HepG2 (cell line): ENCODE data around the gene CSKMT. TPM values are rescaled to one million over a fixed set of nuclear protein-coding genes. Genes with fewer than 3 reads are reported as not detected.

Experiments
- ATAC-seq: fragments of 200-7000 bp; cut with Tn5 transposase; 3 replicates; pipeline ENCODE4 v1.9.1; 2020; ENCODE audit warnings: mild to moderate bottlenecking, moderate library complexity
- Bru-seq: library from RNA; stranded (reverse); fragments of 400-500 nt; gene quantifications from one replicate; lab custom pipeline; 2021; lab: Mats Ljungman, UMichigan
- BruChase-seq, 2 experiments: library from RNA; stranded (reverse); fragments of 400-500 nt; gene quantifications; one replicate each; lab custom pipeline; 2021; lab: Mats Ljungman, UMichigan
- BruUV-seq: library from RNA; stranded (reverse); fragments of 400-500 nt; replicated peaks from 2 replicates; lab custom pipeline; 2021; lab: Mats Ljungman, UMichigan
- CTCF ChIA-PET: fragments of 300-600 bp; formaldehyde crosslinking; extraction: SDS; loops from one replicate; lab custom pipeline; 2021; ENCODE audit warnings: low total read pairs, inconsistent platforms, low intra/inter-chr PET ratio; lab: Yijun Ruan, JAX
- POLR2A ChIA-PET: fragments of 350-600 bp; sonication (Branson Sonifier 250); formaldehyde crosslinking; loops from one replicate; lab custom pipeline; 2020; ENCODE audit warnings: antibody characterized with exemption, inconsistent platforms; lab: Yijun Ruan, JAX
- DNase-seq: peaks from one replicate; pipeline ENCODE4 v3.0.0-alpha.2; 2015; ENCODE audit warnings: low spot score
- FAIRE-seq: peaks from 3 replicates; lab custom pipeline; 2011; peaks lifted over from hg19 to GRCh38; lab: Jason Lieb, UNC
- H2AFZ ChIP-seq: one replicate; pipeline ENCODE4 v1.6.1; 2011; ENCODE audit warnings: low read length, inconsistent platforms
- H3K27ac ChIP-seq: fragments of 300-600 bp; 3 replicates; pipeline ENCODE4 v1.8.0; 2011; ENCODE audit warnings: mixed run types, mild to moderate bottlenecking, mixed read lengths, low read length, inconsistent platforms; ENCODE audit not compliant: insufficient read depth; ENCODE audit errors: extremely low read length
- H3K27me3 ChIP-seq, 2 experiments: fragments of 200-600 bp in 1 of 2; 2 replicates in 1 of 2; 3 replicates in 1 of 2; pipeline versions ENCODE4 v1.6.0 to v1.8.0; 2011; ENCODE audit warnings: low read length in 2 of 2, mild to moderate bottlenecking in 2 of 2, moderate library complexity in 2 of 2, inconsistent platforms in 1 of 2; ENCODE audit not compliant: insufficient read depth in 2 of 2, control insufficient read depth in 1 of 2
- H3K36me3 ChIP-seq, 2 experiments: fragments of 200-600 bp in 1 of 2; replicated peaks in 1 of 2; 2 replicates in 1 of 2; 3 replicates in 1 of 2; pipeline versions ENCODE4 v1.5.1 to v1.8.0; 2011; ENCODE audit warnings: low read length in 2 of 2, inconsistent platforms in 1 of 2; ENCODE audit not compliant: insufficient read depth in 2 of 2, control insufficient read depth in 1 of 2
- H3K4me1 ChIP-seq: 2 replicates; pipeline ENCODE4 v1.5.1; 2012; ENCODE audit warnings: low read length, inconsistent platforms; ENCODE audit not compliant: insufficient read depth
- H3K4me2 ChIP-seq: 2 replicates; pipeline ENCODE4 v1.6.0; 2011; ENCODE audit warnings: low read depth, low read length, inconsistent platforms
- H3K4me3 ChIP-seq, 3 experiments: fragments of 200-600 bp in 1 of 3; sonication (generic), shearing (Covaris generic) in 1 of 3; replicated peaks in 1 of 3; 2 replicates each; pipeline ENCODE4 v1.5.1; 2011 to 2016; ENCODE audit warnings: low read length in 3 of 3, inconsistent platforms in 2 of 3, low read depth in 2 of 3, mild to moderate bottlenecking in 2 of 3, control low read depth in 1 of 3, mixed read lengths in 1 of 3; ENCODE audit not compliant: insufficient read depth in 1 of 3
- H3K79me2 ChIP-seq: one replicate; pipeline ENCODE4 v1.6.1; 2011; ENCODE audit warnings: low read length, inconsistent platforms; ENCODE audit not compliant: insufficient read depth
- H3K9ac ChIP-seq: 2 replicates; pipeline ENCODE4 v1.6.0; 2011; ENCODE audit warnings: mild to moderate bottlenecking, low read depth, low read length, inconsistent platforms; ENCODE audit not compliant: insufficient read depth
- H3K9me3 ChIP-seq: 2 replicates; pipeline ENCODE4 v1.5.1; 2012; ENCODE audit warnings: mild to moderate bottlenecking, low read length
- H4K20me1 ChIP-seq: 2 replicates; pipeline ENCODE4 v1.6.0; 2011; ENCODE audit warnings: inconsistent platforms, mild to moderate bottlenecking, low read length, moderate library complexity; ENCODE audit not compliant: insufficient read depth
- SOX6 ChIP-seq, 2 experiments: fragments of 450-650 bp in 1 of 2; sonication (generic) in 1 of 2; formaldehyde crosslinking in 1 of 2; IDR thresholded peaks; 2 replicates each; pipeline versions ENCODE4 v1.4.0 to v1.6.1; 2017 to 2020; ENCODE audit warnings: antibody characterized with exemption in 1 of 2, mild to moderate bottlenecking in 1 of 2, missing genetic modification reagents in 1 of 2
- STAG1 ChIP-seq: sonication (generic); formaldehyde crosslinking; IDR thresholded peaks from 2 replicates; pipeline ENCODE4 v1.4.0; 2020; ENCODE audit warnings: missing genetic modification reagents
- TCF7L2 ChIP-seq: IDR thresholded peaks from 2 replicates; pipeline ENCODE4 v1.6.1; 2011; ENCODE audit warnings: mild to moderate bottlenecking, low read depth, low read length, moderate library complexity
- THAP11 ChIP-seq: IDR thresholded peaks from 2 replicates; pipeline ENCODE4 v1.6.1; 2016; ENCODE audit warnings: missing biosample characterization, missing genetic modification reagents
- TRIM24 ChIP-seq: sonication (generic); formaldehyde crosslinking; IDR thresholded peaks from 2 replicates; pipeline ENCODE4 v1.8.0; 2022; ENCODE audit warnings: mild to moderate bottlenecking, missing genetic modification reagents
- XBP1 ChIP-seq: sonication (generic); formaldehyde crosslinking; IDR thresholded peaks from 2 replicates; pipeline ENCODE4 v1.5.0; 2020; ENCODE audit warnings: missing genetic modification reagents
- ZIK1 ChIP-seq: sonication (generic); formaldehyde crosslinking; IDR thresholded peaks from 2 replicates; pipeline ENCODE4 v1.5.0; 2020; ENCODE audit warnings: mild to moderate bottlenecking, low read depth, missing genetic modification reagents, borderline replicate concordance
- ZNF207 ChIP-seq: fragments of 450-650 bp; IDR thresholded peaks from 2 replicates; pipeline ENCODE4 v1.6.1; 2016; ENCODE audit warnings: antibody characterized with exemption, borderline replicate concordance
- WGBS: methylation state at CpG from one replicate; pipeline ENCODE4 v1.1.6; 2017; ENCODE audit warnings: low lambda C conversion rate; 5-methylcytosine and 5-hydroxymethylcytosine counted together
- in situ Hi-C: cut with HindIII; loops from 2 replicates; pipeline ENCODE4 v1.10.0; 2017; ENCODE audit warnings: low pct_unique_long_range_greater_than_20kb; ENCODE audit not compliant: extremely low pct_ligation_motif_present
- intact Hi-C: fragments of 100-400 bp; cut with micrococcal nuclease; formaldehyde crosslinking; loops from one replicate; pipeline ENCODE4 v1.10.0; 2022; ENCODE audit not compliant: unreplicated experiment
- long read RNA-seq, 2 experiments: library from RNA in 1 of 2; library from polyadenylated mRNA in 1 of 2; stranded (forward) in 1 of 2; unstranded in 1 of 2; transcript quantifications; one replicate each; pipeline ENCODE4 v2.0.0, GENCODE V29; 2019 to 2022
- polyA minus RNA-seq, 3 experiments: library from RNA; depleted of rRNA, polyadenylated mRNA; stranded (reverse); fragments of >200 nt; gene quantifications; 2 replicates each; pipeline ENCODE4 v1.2.3, GENCODE V29; 2011; ENCODE audit warnings: low replicate concordance in 1 of 3
- polyA plus RNA-seq, 8 experiments: library from polyadenylated mRNA; depleted of rRNA in 3 of 8; stranded (reverse) in 7 of 8; unstranded in 1 of 8; fragments of >200 nt; fragmentation: Illumina TruSeq in 4 of 8; extraction: Trizol in 4 of 8; gene quantifications; 2 replicates each; pipeline versions ENCODE4 v1.2.1 to v1.2.3, GENCODE V29; 2011 to 2016; ENCODE audit warnings: low read depth in 4 of 8, missing spikeins in 1 of 8, mixed read lengths in 1 of 8; ENCODE audit not compliant: insufficient read depth in 1 of 8
- total RNA-seq, 5 experiments: library from RNA; depleted of rRNA; stranded (reverse); fragments of >200 nt; fragmentation: Illumina TruSeq; extraction: Trizol; gene quantifications; 2 replicates each; pipeline ENCODE4 v1.2.3, GENCODE V29; 2016; ENCODE audit warnings: low read depth in 1 of 5
- TF ChIP-seq, protein P1 (sequence below): sonication (generic); formaldehyde crosslinking; IDR thresholded peaks from 2 replicates; pipeline ENCODE4 v1.5.0; 2020; ENCODE audit warnings: mild to moderate bottlenecking, missing genetic modification reagents, borderline replicate concordance
- TF ChIP-seq, protein P2 (sequence below): sonication (generic); formaldehyde crosslinking; IDR thresholded peaks from 2 replicates; pipeline ENCODE4 v1.4.0; 2020; ENCODE audit warnings: missing genetic modification reagents, mild to moderate bottlenecking, borderline replicate concordance

CSKMT gene, protein sequence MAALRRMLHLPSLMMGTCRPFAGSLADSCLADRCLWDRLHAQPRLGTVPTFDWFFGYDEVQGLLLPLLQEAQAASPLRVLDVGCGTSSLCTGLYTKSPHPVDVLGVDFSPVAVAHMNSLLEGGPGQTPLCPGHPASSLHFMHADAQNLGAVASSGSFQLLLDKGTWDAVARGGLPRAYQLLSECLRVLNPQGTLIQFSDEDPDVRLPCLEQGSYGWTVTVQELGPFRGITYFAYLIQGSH
- total RNA-seq (2016; rRNA removed; fragmentation: Illumina TruSeq; extraction: Trizol) (9.9 and 31.8 TPM in 2 replicates), polyA plus RNA-seq (2011; rRNA removed) (7.6 and 9.8 TPM in 2 replicates), polyA minus RNA-seq (2011; rRNA and poly(A)+ RNA removed; ENCODE audit: low replicate concordance) (38.2 and 71.6 TPM in 2 replicates), Bru-seq, nascent RNA (percentile 86 among the genes with signal in this experiment), BruChase-seq, experiment 1, labeled RNA remaining after a 6-hour chase (percentile 70 among the genes with signal in this experiment), BruChase-seq, experiment 2, labeled RNA remaining after a 2-hour chase (percentile 58 among the genes with signal in this experiment)
- 286 and 306 TPM in 2 replicates for total RNA-seq (2016; cell fraction: cytosol; rRNA removed; fragmentation: Illumina TruSeq; extraction: Trizol; ENCODE audit: low read depth)
- 11.3 and 30.0 TPM in 2 replicates for total RNA-seq (2016; cell fraction: insoluble cytoplasmic fraction; rRNA removed; fragmentation: Illumina TruSeq; extraction: Trizol)
- 58.2 and 65.0 TPM in 2 replicates for total RNA-seq (2016; cell fraction: membrane; rRNA removed; fragmentation: Illumina TruSeq; extraction: Trizol)
- total RNA-seq (2016; cell fraction: nucleus; rRNA removed; fragmentation: Illumina TruSeq; extraction: Trizol): 63.6 and 74.4 TPM in 2 replicates
- polyA plus RNA-seq (2011; cell fraction: cytosol; rRNA removed): 8.3 and 12.4 TPM in 2 replicates
- 22.1 and 23.0 TPM in 2 replicates for polyA plus RNA-seq (2011; cell fraction: nucleus; rRNA removed)
- polyA plus RNA-seq (2012): 7.5 and 10.7 TPM in 2 replicates
- polyA plus RNA-seq (2016; cell fraction: cytosol; fragmentation: Illumina TruSeq; extraction: Trizol; ENCODE audit: low read depth): 15.4 and 18.0 TPM in 2 replicates
- polyA plus RNA-seq (2016; cell fraction: insoluble cytoplasmic fraction; fragmentation: Illumina TruSeq; extraction: Trizol; ENCODE audit: low read depth): 4.0 and 4.7 TPM in 2 replicates
- polyA plus RNA-seq (2016; cell fraction: membrane; fragmentation: Illumina TruSeq; extraction: Trizol; ENCODE audit: low read depth): 8.7 and 12.0 TPM in 2 replicates
- 23.0 and 27.3 TPM in 2 replicates for polyA plus RNA-seq (2016; cell fraction: nucleus; fragmentation: Illumina TruSeq; extraction: Trizol; ENCODE audit: insufficient read depth, low read depth)
- polyA minus RNA-seq (2011; cell fraction: cytosol; rRNA and poly(A)+ RNA removed): 65.8 and 78.1 TPM in 2 replicates
- 52.0 and 83.9 TPM in 2 replicates for polyA minus RNA-seq (2011; cell fraction: nucleus; rRNA and poly(A)+ RNA removed)
- long read RNA-seq, experiment 1, transcript CSKMT-203 (3 exons, 2,037 nt): major isoform, 6 of 18 reads
- long read RNA-seq, experiment 1, partial matches to known transcripts: 6 of 18 reads
- long read RNA-seq, experiment 1, other reads (novel, unspliced or antisense): 2 of 18 reads
- long read RNA-seq, experiment 2, partial matches to known transcripts: 13 of 20 reads
- long read RNA-seq, experiment 2, other reads (novel, unspliced or antisense): 3 of 20 reads

DNA sequence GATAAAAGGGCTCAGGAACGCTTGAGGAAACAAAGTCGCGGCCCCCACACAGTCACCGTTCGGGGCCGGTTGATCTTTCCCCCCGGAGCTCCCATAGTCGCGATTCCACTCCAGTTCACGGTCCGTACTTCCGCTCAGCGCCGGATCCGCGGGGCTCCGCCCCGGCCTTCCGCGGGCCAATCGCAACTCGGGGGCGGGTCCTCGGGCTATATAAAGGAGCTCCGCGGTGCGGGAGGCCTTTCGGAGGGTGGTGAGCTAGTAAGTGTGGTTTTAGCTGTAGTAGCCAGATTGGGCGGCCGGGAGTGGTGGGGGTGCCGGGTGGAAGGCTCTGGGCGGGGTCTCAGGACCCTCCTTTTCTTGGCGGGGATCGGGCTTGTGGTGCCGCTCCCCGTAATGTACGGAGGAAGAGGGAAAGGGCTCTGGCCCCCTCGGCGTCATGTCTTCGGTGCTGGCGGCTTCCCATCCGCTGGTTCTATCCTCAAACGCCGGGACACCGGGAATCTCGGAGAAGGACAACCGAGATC lies at the start of gene CSKMT, which contains the start of gene C11orf98:
CSKMT (plus strand) TSS at position 238 of the 524 bp plus-strand sequence. CDS start 568 bp downstream, outside the sequence.
C11orf98 (minus strand) TSS at position 136 of the 524 bp plus-strand sequence; CDS start at position 95, 41 bp downstream.
- ATAC-seq (peak; percentile 86), FAIRE-seq (no peak), DNase-seq (peak; percentile 85)
- ChIA-PET CTCF (no interaction called here), POLR2A (interaction anchor here (0.7 to 4.5 kb wide), 42 partner anchors 10 to 272 kb away, joined by 3 to 186 read pairs (median 8); partner anchors contain the start of genes AHNAK, B3GAT3, BSCL2 and EEF1G)
- peak within 1 kb of the TSS; percentile 91 for H3K9ac ChIP-seq
- no peaks in the 10 kb centered on the region; a peak in 1 of 5 replicates for H3K27me3 ChIP-seq
- no peaks in the 10 kb centered on the region; the same call in none of the 2 replicates for H4K20me1 ChIP-seq
- in situ Hi-C loops: no loop called here
- H3K4me1 ChIP-seq: peaks cover 47% of the 10 kb centered on the region
- H3K4me3 ChIP-seq: peak within 1 kb of the TSS; percentile 69 to 97 (median 91)
- peaks cover 0 to 15% of the 10 kb centered on the region in 2 experiments; a peak in 2 of 5 replicates for H3K36me3 ChIP-seq
- H3K4me2 ChIP-seq: peak within 1 kb of the TSS; percentile 85
- intact Hi-C loops: no loop called here
- no peaks in the 10 kb centered on the region for H3K9me3 ChIP-seq
- TSS peak; percentile 91 for BruUV-seq
- WGBS: 2% methylated on average over 36 of the region's 47 CpGs
- H3K27ac ChIP-seq: peak within 1 kb of the TSS; percentile 84
- peaks cover 35% of the 10 kb centered on the region for H3K79me2 ChIP-seq
- no peak within 1 kb of the TSS for H2AFZ ChIP-seq
- TF ChIP-seq STAG1 (CRISPR knock-in tag): no peak
- no peak for TF ChIP-seq SOX6 (IDR thresholded peaks at IDR 0.05)
- TF ChIP-seq SOX6 (CRISPR knock-in tag; IDR thresholded peaks at IDR 0.05): peak; percentile 55
- TF ChIP-seq TCF7L2: no peak
- no peak for TF ChIP-seq TRIM24 (CRISPR knock-in tag)
- TF ChIP-seq XBP1 (CRISPR knock-in tag): no peak
- TF ChIP-seq ZNF207: no peak
- TF ChIP-seq THAP11 (CRISPR knock-in tag): peak; percentile 74
- no peak for TF ChIP-seq ZIK1 (CRISPR knock-in tag)
- TF ChIP-seq, protein P1, sequence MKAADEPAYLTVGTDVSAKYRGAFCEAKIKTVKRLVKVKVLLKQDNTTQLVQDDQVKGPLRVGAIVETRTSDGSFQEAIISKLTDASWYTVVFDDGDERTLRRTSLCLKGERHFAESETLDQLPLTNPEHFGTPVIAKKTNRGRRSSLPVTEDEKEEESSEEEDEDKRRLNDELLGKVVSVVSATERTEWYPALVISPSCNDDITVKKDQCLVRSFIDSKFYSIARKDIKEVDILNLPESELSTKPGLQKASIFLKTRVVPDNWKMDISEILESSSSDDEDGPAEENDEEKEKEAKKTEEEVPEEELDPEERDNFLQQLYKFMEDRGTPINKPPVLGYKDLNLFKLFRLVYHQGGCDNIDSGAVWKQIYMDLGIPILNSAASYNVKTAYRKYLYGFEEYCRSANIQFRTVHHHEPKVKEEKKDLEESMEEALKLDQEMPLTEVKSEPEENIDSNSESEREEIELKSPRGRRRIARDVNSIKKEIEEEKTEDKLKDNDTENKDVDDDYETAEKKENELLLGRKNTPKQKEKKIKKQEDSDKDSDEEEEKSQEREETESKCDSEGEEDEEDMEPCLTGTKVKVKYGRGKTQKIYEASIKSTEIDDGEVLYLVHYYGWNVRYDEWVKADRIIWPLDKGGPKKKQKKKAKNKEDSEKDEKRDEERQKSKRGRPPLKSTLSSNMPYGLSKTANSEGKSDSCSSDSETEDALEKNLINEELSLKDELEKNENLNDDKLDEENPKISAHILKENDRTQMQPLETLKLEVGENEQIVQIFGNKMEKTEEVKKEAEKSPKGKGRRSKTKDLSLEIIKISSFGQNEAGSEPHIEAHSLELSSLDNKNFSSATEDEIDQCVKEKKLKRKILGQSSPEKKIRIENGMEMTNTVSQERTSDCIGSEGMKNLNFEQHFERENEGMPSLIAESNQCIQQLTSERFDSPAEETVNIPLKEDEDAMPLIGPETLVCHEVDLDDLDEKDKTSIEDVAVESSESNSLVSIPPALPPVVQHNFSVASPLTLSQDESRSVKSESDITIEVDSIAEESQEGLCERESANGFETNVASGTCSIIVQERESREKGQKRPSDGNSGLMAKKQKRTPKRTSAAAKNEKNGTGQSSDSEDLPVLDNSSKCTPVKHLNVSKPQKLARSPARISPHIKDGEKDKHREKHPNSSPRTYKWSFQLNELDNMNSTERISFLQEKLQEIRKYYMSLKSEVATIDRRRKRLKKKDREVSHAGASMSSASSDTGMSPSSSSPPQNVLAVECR (CRISPR knock-in tag): peak; percentile 77; the same call in 1 of the 2 replicates
- TF ChIP-seq, protein P2, sequence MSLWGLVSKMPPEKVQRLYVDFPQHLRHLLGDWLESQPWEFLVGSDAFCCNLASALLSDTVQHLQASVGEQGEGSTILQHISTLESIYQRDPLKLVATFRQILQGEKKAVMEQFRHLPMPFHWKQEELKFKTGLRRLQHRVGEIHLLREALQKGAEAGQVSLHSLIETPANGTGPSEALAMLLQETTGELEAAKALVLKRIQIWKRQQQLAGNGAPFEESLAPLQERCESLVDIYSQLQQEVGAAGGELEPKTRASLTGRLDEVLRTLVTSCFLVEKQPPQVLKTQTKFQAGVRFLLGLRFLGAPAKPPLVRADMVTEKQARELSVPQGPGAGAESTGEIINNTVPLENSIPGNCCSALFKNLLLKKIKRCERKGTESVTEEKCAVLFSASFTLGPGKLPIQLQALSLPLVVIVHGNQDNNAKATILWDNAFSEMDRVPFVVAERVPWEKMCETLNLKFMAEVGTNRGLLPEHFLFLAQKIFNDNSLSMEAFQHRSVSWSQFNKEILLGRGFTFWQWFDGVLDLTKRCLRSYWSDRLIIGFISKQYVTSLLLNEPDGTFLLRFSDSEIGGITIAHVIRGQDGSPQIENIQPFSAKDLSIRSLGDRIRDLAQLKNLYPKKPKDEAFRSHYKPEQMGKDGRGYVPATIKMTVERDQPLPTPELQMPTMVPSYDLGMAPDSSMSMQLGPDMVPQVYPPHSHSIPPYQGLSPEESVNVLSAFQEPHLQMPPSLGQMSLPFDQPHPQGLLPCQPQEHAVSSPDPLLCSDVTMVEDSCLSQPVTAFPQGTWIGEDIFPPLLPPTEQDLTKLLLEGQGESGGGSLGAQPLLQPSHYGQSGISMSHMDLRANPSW (CRISPR knock-in tag): peak; percentile 64; the same call in 1 of the 2 replicates
